Measurements from ENCODE around the gene LGALS3BP.
"Not testable (repeated sequence)": the region's sequence is repeated elsewhere in the genome, so short reads cannot be mapped to it uniquely, and the experiment has no call there.

The LGALS3BP gene

GRCh38 chr17:78960928-78961327 is 18.8 kb downstream of the LGALS3BP start:
- no peak for DNase-seq

- no peak for DNase-seq
Observed at GRCh38 chr17:78959803-78960202, 19.9 kb downstream of the LGALS3BP start.

DNA sequence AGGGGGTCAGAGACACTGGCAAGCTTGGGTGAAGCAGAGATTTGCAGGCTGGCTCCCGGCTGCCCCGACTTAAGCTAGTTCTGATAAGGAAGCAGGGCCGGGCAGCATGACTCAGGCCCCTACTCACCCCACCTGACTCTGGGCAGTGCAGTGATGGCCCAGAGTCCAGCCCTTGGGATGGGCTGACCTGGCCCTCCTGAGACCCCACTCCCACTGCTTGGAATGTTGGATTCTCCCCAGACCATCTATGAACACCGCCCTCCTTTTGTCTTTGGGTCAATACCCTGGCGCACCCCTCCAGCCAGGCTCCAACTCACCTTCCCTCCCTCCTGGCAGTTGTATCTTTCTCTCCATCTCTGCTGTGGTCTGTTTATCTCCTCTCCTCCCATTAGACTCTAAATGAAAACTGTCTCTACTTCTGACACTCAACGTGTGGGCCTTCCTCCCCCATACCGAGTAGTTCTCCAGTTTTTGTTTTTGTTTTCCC is 21.0 kb downstream of the LGALS3BP start:
- DNase-seq, result no peak

- DNase-seq, result no peak
Observed at GRCh38 chr17:78957128-78957527, 22.6 kb downstream of the LGALS3BP start.

- DNase-seq, result no peak
Observed at GRCh38 chr17:78956254-78956653, 23.5 kb downstream of the LGALS3BP start.

DNA sequence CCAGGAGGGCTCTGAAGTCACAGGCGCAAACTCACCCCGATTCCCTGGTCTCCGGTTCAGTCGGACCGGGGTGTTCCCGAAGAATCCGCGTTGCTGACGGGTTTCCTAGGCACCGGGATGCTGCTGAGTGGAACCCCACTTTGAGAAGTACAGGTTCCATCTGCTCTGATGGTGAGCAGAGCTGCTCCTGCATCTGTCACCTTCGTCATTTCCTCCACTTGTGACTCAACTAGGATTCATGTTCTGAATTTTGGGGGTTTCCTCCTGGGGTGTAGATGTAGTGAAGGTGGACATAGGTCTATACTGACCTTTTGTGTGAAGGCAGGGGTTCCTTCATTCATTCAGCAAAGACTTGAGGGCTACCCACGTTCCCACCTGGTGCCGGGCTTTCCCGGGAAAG is 25.0 kb downstream of the LGALS3BP start:
- no peak for DNase-seq

DNA sequence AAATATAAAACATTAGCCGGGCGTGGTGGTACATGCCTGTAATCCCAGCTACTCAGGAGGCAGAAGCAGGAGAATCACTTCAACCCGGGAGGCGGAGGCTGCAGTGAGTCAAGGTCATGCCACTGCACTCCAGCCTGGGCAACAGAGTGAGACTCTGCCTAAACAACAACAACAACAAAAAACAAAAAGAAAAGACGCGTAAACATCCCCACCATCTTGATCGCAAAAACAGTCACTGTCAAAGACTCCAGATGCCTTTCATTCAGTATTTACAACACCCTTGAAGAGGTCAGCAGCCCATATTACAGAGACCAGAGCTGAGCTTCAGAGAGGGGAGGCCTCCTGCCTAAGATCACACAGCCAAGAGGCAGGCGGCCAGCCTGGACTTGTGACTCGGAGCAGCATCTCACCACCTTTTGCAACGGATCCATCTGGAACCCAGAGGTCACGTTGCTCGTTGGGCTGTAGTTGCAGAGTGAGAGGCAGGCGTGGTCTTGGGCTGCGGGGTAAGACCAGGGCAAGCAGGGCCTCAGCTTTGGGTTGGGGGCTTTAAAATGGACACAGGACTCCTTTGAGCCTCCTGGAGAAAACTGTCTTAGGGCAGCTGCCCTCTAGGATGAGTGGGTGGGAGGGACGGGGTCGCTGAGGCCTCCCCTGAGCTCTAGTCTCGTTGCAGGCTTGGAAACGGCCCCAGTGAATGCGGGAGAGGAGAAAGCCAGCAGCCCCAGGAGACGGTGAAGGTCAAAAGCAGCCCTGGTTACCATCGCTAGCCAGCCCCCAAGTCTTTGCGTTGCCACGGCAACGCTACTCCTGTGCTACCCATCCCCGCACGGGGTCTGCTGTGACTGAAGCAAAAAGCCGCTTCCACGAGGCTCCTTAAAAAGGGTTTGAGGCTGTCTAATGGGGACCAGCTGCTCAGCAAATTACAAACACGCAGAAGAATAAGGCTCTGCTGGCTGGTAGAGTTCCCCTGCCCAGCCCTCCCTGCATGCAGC is 26.1 kb downstream of the LGALS3BP start:
- no peak for DNase-seq

GRCh38 chr17:78952706-78953105 is 27.0 kb downstream of the LGALS3BP start:
- DNase-seq, result no peak

GRCh38 chr17:78951967-78952551 is 27.7 kb downstream of the LGALS3BP start:
- DNase-seq, result no peak

DNA sequence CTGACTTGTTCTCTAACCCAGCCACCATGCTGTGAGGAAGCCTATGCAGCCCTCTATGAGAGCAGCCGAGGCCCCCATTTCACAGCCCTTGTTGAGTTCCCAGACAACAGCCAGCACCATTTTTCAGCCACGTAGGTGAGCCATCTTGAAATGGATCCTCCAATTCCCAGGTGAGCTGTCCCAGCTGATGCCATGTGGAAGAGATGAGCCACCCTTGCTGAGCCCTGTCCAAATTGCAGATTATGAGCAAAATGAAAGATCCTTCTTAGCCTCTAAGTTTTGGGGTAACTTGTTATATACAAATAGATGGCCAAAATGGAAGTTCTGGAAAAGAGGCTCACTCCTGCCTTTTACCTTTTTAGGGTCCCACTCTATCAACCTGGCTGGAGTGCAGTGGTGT is 28.9 kb downstream of the LGALS3BP start:
- DNase-seq, result no peak

DNA sequence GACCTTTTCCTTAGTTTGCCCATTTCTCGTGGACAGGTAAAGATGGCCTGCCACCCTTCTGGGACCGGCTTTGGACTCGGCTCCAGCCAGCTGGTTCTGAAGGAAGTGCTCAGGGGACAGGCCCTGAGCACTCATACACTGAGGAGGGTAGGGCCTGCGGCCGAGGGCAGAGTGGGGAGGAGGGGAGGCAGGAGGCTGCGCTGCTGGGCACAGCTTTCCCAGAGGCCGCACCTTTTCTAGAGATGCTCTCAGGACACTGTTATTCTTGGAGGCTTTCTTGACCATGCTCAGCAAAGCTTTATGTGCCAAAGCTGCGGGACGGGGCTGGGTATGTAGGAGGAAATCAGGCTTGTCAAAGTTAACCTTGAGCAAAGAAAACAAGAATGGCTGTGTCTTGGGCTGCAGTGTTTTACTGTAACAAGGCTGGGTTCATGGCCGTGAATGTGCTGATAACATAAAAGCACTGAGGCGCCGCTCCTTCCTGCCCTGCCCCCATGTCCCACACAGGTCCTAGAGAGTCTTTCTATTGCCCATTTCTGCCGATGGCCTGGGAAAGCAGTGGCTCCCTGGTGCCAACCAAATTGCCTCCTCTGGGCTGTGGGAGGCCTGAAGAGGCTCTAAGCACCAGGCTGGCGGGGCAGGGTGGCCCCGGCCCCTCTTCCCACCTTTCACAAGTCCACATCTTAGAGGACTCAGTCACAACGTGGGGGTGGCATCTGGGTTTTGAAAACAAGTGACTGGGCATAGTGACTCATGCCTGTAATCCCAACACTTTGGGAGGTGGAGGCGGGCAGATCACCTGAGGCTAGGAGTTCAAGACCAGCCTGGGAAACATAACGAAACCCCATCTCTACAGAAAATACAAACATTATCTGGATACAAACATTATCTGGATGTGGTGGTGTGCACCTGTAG is 32.2 kb downstream of the LGALS3BP start:
- no peak for DNase-seq

DNA sequence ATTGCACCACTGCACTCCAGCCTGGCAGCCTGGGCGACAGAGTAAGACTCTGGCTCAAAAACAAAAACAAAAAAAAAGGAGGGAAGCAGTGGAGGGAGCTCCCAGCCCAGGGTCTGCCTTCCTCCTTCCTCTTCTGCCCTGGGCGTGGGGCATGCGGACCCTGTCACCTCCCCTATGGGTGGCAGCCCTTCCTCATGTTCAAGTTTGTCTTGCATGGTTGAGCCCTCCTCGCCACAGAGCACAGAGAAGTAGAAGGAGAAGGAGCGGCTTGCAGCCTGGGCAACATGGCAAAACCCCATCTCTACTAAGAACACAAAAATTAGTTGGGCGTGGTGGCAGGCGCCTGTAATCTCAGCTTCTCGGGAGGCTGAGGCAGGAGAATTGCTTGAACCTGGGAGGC is 33.1 kb downstream of the LGALS3BP start:
- no peak for DNase-seq

- DNase-seq, result no peak
Observed at GRCh38 chr17:78946131-78946530, 33.6 kb downstream of the LGALS3BP start.

- DNase-seq, result not testable (repeated sequence)
Observed at GRCh38 chr17:78945455-78945854, 34.3 kb downstream of the LGALS3BP start.

- no peak for DNase-seq
Observed at GRCh38 chr17:78944956-78945355, 34.8 kb downstream of the LGALS3BP start.

- DNase-seq, result no peak
Observed at GRCh38 chr17:78944026-78944425, 35.7 kb downstream of the LGALS3BP start.

- no peak for DNase-seq
Observed at GRCh38 chr17:78940708-78941107, 39.0 kb downstream of the LGALS3BP start.

GRCh38 chr17:78940258-78940657 is 39.5 kb downstream of the LGALS3BP start:
- DNase-seq, result no peak

DNA sequence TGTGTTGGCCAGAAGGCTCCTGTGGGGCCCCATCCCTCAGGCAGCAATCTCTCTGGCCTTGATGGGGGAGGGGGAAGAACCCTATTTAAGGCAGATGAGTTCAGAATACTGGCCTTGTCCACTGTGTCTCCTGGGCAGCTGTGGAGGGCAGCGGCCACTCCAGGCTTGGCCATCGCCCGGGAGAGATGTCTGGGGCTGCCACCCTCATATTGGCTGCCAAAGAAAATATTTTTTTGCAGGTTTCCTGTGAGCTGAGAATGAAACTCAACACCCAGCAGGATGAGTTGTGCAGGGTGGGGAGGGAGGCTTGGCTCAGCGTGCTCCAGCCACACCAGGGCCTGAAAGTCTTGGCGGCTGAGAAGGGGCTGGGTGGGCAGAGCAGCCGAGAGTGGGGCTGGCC is 40.1 kb downstream of the LGALS3BP start:
- no peak for DNase-seq

GRCh38 chr17:78937561-78937960 is 42.2 kb downstream of the LGALS3BP start:
- no peak for DNase-seq

DNA sequence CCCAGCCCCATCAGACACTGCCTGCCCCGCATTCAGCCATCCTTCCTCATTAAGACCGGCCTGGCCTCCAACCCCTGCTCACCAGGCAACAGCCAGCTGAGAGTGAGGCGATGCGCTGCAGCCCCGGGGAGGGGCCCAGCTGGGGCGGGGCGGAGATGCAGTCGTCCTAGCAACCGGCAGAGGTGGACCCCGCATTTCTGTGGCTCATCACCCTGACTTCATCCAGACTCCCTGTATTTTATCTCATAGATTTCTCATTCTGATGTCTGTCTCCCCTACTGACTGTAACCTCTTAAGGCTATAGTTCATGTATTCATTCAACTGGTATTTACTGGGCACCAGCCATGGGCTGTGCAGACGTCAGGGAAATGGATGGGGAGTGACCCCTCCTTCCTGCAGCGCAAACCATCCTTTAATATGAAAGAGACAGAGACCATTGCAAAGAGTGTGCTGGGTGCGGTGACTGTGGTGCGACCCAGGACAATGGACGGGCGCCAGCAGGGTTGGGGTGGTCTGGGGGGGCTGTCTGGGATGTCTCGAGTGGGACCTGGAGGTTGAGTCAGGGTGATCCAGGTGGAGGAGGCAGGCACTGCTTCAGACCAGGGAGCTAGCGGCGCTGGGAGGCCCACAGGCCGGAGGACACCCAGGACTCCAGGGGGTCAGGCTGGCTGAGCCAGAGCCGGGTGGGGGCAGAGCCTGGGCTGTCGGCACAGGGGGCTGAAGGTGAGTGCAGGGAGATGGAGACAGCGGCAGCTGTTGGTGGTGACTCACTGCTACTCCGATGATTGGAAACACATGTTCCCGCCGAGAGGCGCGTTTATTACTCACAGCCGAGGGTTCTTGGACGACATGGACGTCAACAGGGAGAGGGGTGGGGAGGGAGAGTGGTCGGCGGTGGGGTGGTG is 44.1 kb downstream of the LGALS3BP start:
- no peak for DNase-seq
